NCI-H2227 (cell line): ENCODE measurements around the gene KIF17.

ENCODE experiments used
- DNase-seq: peaks from one replicate; lab custom pipeline; 2025; ENCODE audit not compliant: unreplicated experiment; lab: John Stamatoyannopoulos, UW

KIF17 gene

GRCh38 chr1:20711285-20712214, 6.3 kb downstream of the KIF17 start:
- peak; percentile 91 for DNase-seq

GRCh38 chr1:20710469-20711284, 7.1 kb downstream of the KIF17 start:
- peak; percentile 56 for DNase-seq

GRCh38 chr1:20709868-20710267, 7.9 kb downstream of the KIF17 start:
- no peak for DNase-seq

GRCh38 chr1:20708891-20709290, 8.9 kb downstream of the KIF17 start:
- no peak for DNase-seq

GRCh38 chr1:20708057-20708456, 9.8 kb downstream of the KIF17 start:
- no peak for DNase-seq

GRCh38 chr1:20706841-20707240, 11.0 kb downstream of the KIF17 start:
- no peak for DNase-seq

- no peak for DNase-seq
These were observed 12.5 kb downstream of the KIF17 start for GRCh38 chr1:20705203-20705755.

- no peak for DNase-seq
These were observed 13.2 kb downstream of the KIF17 start for GRCh38 chr1:20704390-20705202.

- no peak for DNase-seq
These were observed 14.6 kb downstream of the KIF17 start for GRCh38 chr1:20703124-20703756.

GRCh38 chr1:20702416-20702815, 15.4 kb downstream of the KIF17 start:
- no peak for DNase-seq

GRCh38 chr1:20701847-20702246, 16.0 kb downstream of the KIF17 start:
- no peak for DNase-seq

GRCh38 chr1:20701446-20701845, 16.4 kb downstream of the KIF17 start:
- no peak for DNase-seq

GRCh38 chr1:20700636-20701215, 17.1 kb downstream of the KIF17 start:
- no peak for DNase-seq

- no peak for DNase-seq
These were observed 18.2 kb downstream of the KIF17 start for GRCh38 chr1:20699558-20699957.

- no peak for DNase-seq
These were observed 19.5 kb downstream of the KIF17 start for GRCh38 chr1:20698195-20698910.

GRCh38 chr1:20697563-20697962, 20.2 kb downstream of the KIF17 start:
- no peak for DNase-seq

GRCh38 chr1:20696397-20697333, 21.1 kb downstream of the KIF17 start:
- peak; percentile 94 for DNase-seq

- DNase-seq, result no peak
These were observed 22.3 kb downstream of the KIF17 start for GRCh38 chr1:20695515-20695914.
